Measurements from ENCODE around the gene SIX3. TPM values are rescaled to one million over a fixed set of nuclear protein-coding genes. Genes with fewer than 3 reads are reported as not detected.

The SIX3 gene
- total and polyA plus RNA-seq, 2 donors (not counting 1 experiment from before 2014, with no cell fraction given) = not detected

GRCh38 chr2:44906972-44907371 lies 34.5 kb upstream of the SIX3 start:
- Mint-ChIP-seq H3K9me3 (ENCODE audit: insufficient read depth) (peaks cover 4% of the 10 kb centered on the region), H3K4me1 (no peaks in the 10 kb centered on the region), H3K27ac (no peak overlapping the region), H3K4me3 (no peak overlapping the region), H3K27me3 (peaks cover 22% of the 10 kb centered on the region)
- no peak overlapping the region for H3K9ac ChIP-seq (ENCODE audit: low read length)
- peaks cover 10 to 16% (median 15%) of the 10 kb centered on the region in 3 donors for H3K9me3 ChIP-seq (ENCODE audit: control extremely low read depth in 1 of 3, control insufficient read depth in 2 of 3, insufficient read depth in 1 of 3, low read length in 2 of 3)
- no peak for TF ChIP-seq EZH2 (IDR thresholded peaks at IDR 0.05; ENCODE audit: borderline replicate concordance, insufficient read depth, low read depth, low read length, poor library complexity, severe bottlenecking)
- no peak for TF ChIP-seq CTCF (IDR thresholded peaks at IDR 0.05)
- H3K4me2 ChIP-seq (replicated peaks; ENCODE audit: low read depth, low read length, poor library complexity, severe bottlenecking) = no peak overlapping the region
- H4K20me1 ChIP-seq (ENCODE audit: control insufficient read depth, insufficient read depth, low read length, poor library complexity, severe bottlenecking) = no peaks in the 10 kb centered on the region
- DNase-seq = no peak
- intact Hi-C loops (cut with micrococcal nuclease) = no loop called here
- H3K27ac ChIP-seq (ENCODE audit: low read length in 2 of 2) = no peak overlapping the region
- ChIA-PET CTCF (no interaction called here), POLR2A (no interaction called here)
- no peaks in the 10 kb centered on the region for H3K4me1 ChIP-seq (ENCODE audit: control insufficient read depth in 2 of 2, insufficient read depth in 2 of 2, low read length in 2 of 2)
- no peaks in the 10 kb centered on the region for H3K36me3 ChIP-seq (replicated peaks in 1 of 2; ENCODE audit: control extremely low read depth in 1 of 2, control insufficient read depth in 1 of 2, extremely low read depth in 1 of 2, insufficient read depth in 2 of 2, low read length in 1 of 2)
- H3K4me3 ChIP-seq (ENCODE audit: control extremely low read depth in 1 of 5, extremely low read depth in 1 of 5, insufficient read depth in 1 of 5, low read depth in 2 of 5, low read length in 4 of 5) = no peak overlapping the region
- H3K27me3 ChIP-seq (replicated peaks in 1 of 4; ENCODE audit: control extremely low read depth in 1 of 4, control insufficient read depth in 3 of 4, insufficient read depth in 4 of 4, low read length in 3 of 4) = peaks cover 0 to 40% (median 5%) of the 10 kb centered on the region in 4 experiments
- 77% methylated on average over 10 of the region's 10 CpGs for WGBS (ENCODE audit: insufficient coverage)
- no peaks in the 10 kb centered on the region for H3K79me2 ChIP-seq (ENCODE audit: control insufficient read depth, insufficient read depth, low read length)
- ATAC-seq (ENCODE audit: low read depth) = no peak
- no peak overlapping the region for H2AFZ ChIP-seq (ENCODE audit: insufficient read depth, low read depth, low read length, poor library complexity, severe bottlenecking)

DNA sequence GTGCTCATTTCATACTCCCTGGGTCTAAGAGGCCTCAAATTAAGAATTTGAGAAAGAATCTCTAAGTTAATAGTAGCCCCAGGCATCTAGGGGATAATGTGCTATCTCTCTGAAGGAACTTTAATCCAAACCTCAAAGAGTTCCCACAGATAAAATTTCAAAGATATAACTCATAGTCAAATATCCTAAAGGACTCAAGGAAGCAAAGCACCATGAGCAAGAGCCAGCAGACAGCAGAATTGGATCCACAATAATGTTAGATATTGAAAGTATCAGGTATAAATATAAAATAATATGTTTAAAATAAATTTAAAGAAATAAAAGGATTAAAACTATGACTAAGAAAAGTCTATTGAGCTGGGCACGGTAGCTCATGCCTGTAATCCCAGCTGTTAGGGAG lies 31.7 kb upstream of the SIX3 start:
- Histone ChIP-seq H3K27me3 (replicated peaks in 1 of 4; ENCODE audit: control extremely low read depth in 1 of 4, control insufficient read depth in 3 of 4, insufficient read depth in 4 of 4, low read length in 3 of 4) (peaks cover 0 to 31% (median 3%) of the 10 kb centered on the region in 4 experiments), H3K36me3 (replicated peaks in 1 of 2; ENCODE audit: control extremely low read depth in 1 of 2, control insufficient read depth in 1 of 2, extremely low read depth in 1 of 2, insufficient read depth in 2 of 2, low read length in 1 of 2) (no peaks in the 10 kb centered on the region), H3K79me2 (ENCODE audit: control insufficient read depth, insufficient read depth, low read length) (no peaks in the 10 kb centered on the region), H3K4me1 (ENCODE audit: control insufficient read depth in 2 of 2, insufficient read depth in 2 of 2, low read length in 2 of 2) (no peaks in the 10 kb centered on the region), H3K27ac (ENCODE audit: low read length in 2 of 2) (no peak overlapping the region), H3K9me3 (ENCODE audit: control extremely low read depth in 1 of 3, control insufficient read depth in 2 of 3, insufficient read depth in 1 of 3, low read length in 2 of 3) (peaks cover 10 to 16% (median 15%) of the 10 kb centered on the region in 3 donors), H3K9ac (ENCODE audit: low read length) (no peak overlapping the region), H4K20me1 (ENCODE audit: control insufficient read depth, insufficient read depth, low read length, poor library complexity, severe bottlenecking) (no peaks in the 10 kb centered on the region), H2AFZ (ENCODE audit: insufficient read depth, low read depth, low read length, poor library complexity, severe bottlenecking) (no peak overlapping the region), H3K4me2 (replicated peaks; ENCODE audit: low read depth, low read length, poor library complexity, severe bottlenecking) (no peak overlapping the region), H3K4me3 (ENCODE audit: control extremely low read depth in 1 of 5, extremely low read depth in 1 of 5, insufficient read depth in 1 of 5, low read depth in 2 of 5, low read length in 4 of 5) (no peak overlapping the region)
- Mint-ChIP-seq H3K27ac (no peak overlapping the region), H3K27me3 (peaks cover 29% of the 10 kb centered on the region), H3K9me3 (ENCODE audit: insufficient read depth) (peaks cover 7% of the 10 kb centered on the region), H3K4me3 (no peak overlapping the region), H3K4me1 (no peaks in the 10 kb centered on the region)
- CTCF ChIA-PET = interaction anchor here (1.1 kb wide), 1 partner anchor 46 kb away, joined by 4 read pairs; no protein-coding TSS in a partner anchor
- DNase-seq (no peak), ATAC-seq (ENCODE audit: low read depth) (no peak)
- TF ChIP-seq EZH2 (IDR thresholded peaks at IDR 0.05; ENCODE audit: borderline replicate concordance, insufficient read depth, low read depth, low read length, poor library complexity, severe bottlenecking) (no peak), CTCF (IDR thresholded peaks at IDR 0.05) (no peak)
- intact Hi-C loops (cut with micrococcal nuclease) = no loop called here
- POLR2A ChIA-PET = no interaction called here
- no CpG with 5 or more reads among the region's 1 CpG for WGBS (ENCODE audit: insufficient coverage)

All from B cell (primary cell).